A673 (cell line): ENCODE results near the gene TAP2.

Experiments used
- CTCF ChIP-seq: fragments of 300-800, 200-600 bp; sonication (generic); conservative IDR thresholded peaks from 2 replicates; pipeline ENCODE4 v1.5.1; 2017; ENCODE audit warnings: low read depth, mild to moderate bottlenecking, antibody characterized with exemption, low read length, moderate library complexity, mixed read lengths
- EZH2 ChIP-seq: fragments of 200-600 bp; sonication (generic); IDR thresholded peaks from 2 replicates; pipeline ENCODE4 v1.6.1; 2017; ENCODE audit warnings: borderline replicate concordance, low read depth, mild to moderate bottlenecking, mixed read lengths, antibody characterized with exemption, low read length; ENCODE audit not compliant: poor library complexity, severe bottlenecking

- TF ChIP-seq CTCF: no peak
- no peak for TF ChIP-seq EZH2
Measured at GRCh38 chr6:32814145-32814544, 24.4 kb downstream of the TAP2 start.
